Cerebellar cortex (tissue), 1 donor: ENCODE measurements around the gene LRBA.

Experiments
- DNase-seq: peaks from one replicate; pipeline ENCODE4 v3.0.0-alpha.2; 2015; ENCODE audit warnings: low spot score

The LRBA gene

DNA sequence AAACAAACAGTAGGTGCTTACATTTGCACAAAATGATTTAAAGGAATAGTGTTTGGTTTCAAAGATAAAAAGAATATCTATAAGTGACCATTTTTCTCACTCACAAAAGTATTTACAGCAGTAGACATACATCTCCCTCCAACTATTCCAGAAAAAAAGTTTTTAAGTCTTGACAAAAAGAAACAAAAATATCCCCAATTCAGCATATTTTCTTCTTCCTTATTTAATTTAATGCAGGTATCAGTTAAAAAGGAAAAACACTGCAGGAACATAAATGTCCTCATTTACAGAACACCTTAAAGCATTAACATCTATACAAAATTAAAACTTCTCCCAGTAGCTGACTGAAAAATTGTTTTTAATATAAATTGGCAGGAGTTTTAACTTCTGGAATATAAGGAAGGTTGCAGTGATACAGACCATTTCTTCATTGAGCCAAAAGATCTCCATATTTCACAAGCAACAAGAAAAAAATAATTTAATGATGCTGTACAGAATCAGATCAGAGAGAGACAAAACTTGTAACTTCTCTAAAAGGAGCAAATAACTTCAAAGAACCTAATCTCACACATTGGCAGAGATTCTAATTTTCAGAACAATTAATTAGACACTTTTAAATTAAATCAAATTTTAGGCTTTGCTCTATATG, 428.8 kb downstream of the LRBA start:
- no peak for DNase-seq

DNA sequence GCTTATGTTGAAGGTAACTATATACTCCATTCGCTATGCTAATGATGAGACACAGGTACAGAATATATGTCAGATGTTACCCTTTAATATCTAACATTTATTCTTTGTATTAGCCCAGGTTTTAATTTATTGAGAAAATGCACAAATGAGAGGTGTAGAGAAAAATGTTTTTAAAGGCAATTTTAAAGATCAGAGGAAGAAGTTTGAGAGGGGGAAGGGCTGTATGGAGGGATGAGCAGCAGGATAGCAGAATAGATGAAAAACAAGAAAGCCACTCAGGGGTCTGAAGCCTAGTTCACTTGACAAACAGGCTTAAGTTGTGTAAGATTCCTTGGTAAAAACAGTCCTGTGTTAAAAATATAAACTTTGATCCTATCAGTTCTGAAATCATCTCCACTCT, 429.5 kb downstream of the LRBA start:
- no peak for DNase-seq

GRCh38 chr4:150584111-150584915, 430.8 kb downstream of the LRBA start:
- no peak for DNase-seq

DNA sequence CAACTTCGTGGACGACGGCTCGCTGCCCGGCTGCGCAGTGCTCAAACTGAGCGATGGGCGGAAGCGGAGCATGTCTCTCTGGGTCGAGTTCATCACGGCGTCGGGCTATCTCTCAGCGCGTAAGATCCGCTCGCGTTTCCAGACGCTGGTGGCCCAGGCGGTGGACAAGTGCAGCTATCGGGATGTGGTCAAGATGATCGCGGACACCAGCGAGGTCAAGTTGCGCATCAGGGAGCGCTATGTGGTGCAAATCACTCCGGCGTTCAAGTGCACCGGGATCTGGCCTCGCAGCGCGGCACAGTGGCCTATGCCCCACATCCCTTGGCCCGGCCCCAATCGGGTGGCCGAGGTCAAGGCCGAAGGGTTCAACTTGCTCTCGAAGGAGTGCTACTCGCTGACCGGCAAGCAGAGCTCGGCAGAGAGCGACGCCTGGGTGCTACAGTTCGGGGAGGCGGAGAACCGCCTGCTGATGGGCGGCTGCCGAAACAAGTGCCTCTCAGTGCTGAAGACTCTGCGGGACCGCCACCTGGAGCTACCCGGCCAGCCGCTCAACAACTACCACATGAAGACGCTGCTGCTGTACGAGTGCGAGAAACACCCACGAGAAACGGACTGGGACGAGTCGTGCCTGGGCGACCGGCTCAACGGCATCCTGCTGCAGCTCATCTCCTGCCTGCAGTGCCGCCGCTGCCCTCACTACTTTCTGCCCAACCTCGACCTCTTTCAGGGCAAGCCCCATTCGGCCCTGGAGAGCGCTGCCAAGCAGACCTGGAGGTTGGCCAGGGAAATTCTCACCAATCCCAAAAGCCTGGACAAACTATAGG, 431.6 kb downstream of the LRBA start:
- no peak for DNase-seq

GRCh38 chr4:150582873-150583286, 432.2 kb downstream of the LRBA start:
- DNase-seq, result no peak

GRCh38 chr4:150582146-150582872, 432.8 kb downstream of the LRBA start, which contains the start of gene MAB21L2:
Gene MAB21L2 (plus strand): TSS chr4:150582151. CDS start chr4:150583030, 879 bp downstream.
- no peak for DNase-seq

- no peak for DNase-seq
Measured at GRCh38 chr4:150581641-150582051, 433.4 kb downstream of the LRBA start.

- no peak for DNase-seq
Measured at GRCh38 chr4:150581056-150581605, 434.0 kb downstream of the LRBA start.

DNA sequence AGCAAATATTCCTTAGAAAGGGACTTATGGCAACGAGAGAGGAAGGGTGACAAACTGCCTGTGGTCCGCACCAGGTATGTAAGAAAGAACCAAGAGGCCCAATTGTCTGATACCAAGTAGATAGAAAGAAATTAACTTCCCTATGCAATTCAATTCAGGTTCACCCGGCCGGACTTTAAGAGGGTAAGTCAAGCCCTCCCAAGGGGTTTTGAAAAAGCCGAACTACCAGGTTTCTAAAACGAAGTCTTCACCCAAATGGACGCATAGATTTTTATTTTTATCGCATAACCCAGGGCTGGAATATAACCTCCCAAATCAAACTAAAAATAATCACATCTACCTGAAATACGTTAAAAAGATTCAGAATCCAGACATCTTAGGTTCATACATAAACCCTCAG, 434.8 kb downstream of the LRBA start:
- no peak for DNase-seq

- no peak for DNase-seq
Measured at GRCh38 chr4:150579551-150580234, 435.4 kb downstream of the LRBA start.

DNA sequence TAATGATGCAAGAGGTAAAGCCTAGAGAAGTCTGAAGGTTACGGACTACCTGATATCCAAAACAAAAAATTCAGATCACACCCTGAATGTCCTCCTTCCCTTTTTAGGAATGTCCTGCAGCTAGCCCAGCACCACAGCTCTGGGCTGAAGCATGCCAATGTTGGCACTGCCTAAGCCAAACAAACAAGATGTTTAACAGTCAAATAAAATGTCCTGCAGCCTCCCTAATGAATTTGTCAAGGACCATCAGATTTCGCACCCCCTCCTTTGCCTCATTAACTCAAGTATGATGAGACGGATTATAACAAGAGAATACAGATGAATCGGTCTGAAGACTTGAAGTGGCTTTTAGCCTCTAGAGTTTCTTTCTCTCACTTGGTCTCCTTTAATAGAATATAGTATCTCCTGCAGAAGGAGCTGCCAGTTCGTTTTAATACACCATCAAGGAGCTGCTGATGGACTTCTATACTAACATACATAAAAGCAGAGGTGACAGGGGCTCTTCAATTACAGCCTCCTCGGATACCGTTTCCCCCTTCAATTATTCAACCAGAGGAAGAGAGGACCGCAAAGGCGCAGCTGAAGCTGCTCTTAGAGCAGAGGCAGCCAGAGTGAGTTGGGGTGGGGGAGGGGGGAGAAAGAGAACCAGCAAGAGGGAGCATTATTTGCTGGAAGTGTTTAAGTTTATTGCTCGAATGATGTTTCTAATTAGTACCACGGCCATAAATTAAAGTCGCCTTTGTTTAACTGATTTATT, 436.2 kb downstream of the LRBA start:
- no peak for DNase-seq

GRCh38 chr4:150577796-150578195, 437.3 kb downstream of the LRBA start:
- no peak for DNase-seq

GRCh38 chr4:150574678-150575077, 440.4 kb downstream of the LRBA start:
- DNase-seq, result no peak

DNA sequence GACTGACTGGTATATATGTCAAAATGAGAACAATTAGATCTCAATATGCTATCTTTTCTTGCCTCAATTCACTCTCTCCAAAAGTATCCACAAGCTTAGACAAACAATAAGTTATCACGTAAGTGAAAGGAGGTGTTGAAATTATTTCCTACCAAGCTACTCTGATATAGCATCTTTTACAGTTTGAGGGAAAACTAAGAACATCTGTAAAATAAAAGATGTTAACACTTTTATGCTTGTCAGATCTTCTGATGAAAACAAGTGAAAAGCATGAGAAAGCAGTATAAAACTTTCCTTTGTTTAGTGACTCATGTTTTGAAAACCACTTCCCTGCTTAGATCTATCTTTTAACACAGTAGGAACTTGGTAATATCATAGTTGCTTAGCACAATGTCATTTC, 441.6 kb downstream of the LRBA start:
- no peak for DNase-seq

GRCh38 chr4:150572704-150573504, 442.2 kb downstream of the LRBA start:
- no peak for DNase-seq

GRCh38 chr4:150570862-150571261, 444.2 kb downstream of the LRBA start:
- DNase-seq, result no peak

DNA sequence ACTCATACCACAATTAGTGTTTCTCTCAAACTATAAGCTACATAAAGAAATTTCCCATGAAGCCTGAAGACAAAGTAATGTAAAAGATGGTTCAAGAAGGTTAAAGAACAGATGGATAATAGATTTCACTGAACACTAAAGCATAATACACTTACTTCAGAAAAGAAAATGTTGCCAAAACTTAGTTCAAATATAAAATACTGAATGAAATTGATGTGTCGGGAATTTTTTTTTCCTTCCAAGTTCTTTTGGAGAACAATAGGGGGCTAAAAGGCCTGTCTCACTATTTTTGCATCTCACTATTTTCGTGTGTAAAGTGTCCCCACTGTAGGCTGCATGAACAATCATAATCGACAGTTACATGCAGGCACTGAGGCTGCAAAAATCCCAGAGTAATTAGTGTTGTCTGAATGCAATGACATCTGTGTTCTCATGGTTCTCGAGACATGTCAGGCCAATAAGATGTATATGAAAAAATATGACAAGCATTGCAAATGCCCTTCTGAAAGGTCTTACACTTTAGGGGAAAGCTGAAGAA, 445.0 kb downstream of the LRBA start:
- DNase-seq, result no peak

- DNase-seq, result no peak
Measured at GRCh38 chr4:150569384-150569987, 445.6 kb downstream of the LRBA start.

DNA sequence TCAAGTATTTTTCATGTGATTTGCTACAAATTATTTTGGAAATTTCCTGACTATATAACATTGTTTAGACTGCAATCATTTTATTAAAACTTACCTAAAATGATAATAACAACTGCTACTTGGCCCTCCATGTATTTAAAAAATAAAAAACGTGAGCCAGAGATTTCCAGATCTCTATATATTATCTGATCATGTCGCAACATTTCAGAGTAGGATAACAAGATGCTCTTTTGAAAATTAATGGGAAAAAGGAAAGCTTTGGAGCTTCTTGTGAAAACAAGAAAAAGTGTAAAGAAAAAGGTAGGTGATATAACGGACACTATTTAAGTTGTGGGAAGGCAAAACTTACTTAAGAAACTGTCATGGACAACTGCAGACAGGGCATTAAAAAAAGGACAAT, 448.0 kb downstream of the LRBA start:
- DNase-seq, result no peak
